ENCODE data around the gene TBL2.

DNA sequence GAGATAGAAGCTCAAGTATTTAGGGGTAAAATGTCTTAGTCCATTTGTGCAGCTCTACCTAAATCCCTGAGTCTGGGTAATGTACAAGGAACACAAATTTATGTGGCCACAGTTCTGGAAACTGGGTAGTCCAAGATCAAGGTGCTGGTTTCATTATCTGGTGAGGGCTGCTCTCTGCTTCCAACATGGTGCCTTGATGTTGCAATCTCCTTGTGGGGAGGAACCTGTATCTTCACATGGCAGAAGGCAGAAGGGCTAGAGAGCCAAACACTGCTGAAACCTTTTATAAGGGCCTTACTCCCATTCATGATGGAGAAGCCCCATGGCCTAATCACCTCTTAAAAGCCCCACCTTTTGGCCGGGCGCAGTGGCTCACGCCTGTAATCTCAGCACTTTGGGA is 47.6 kb downstream of the TBL2 start:
- TF ChIP-seq EP300 (IDR thresholded peaks at IDR 0.05) (no peak), POLR2AphosphoS5 (IDR thresholded peaks at IDR 0.05) (no peak)
- TF ChIP-seq, protein P1, sequence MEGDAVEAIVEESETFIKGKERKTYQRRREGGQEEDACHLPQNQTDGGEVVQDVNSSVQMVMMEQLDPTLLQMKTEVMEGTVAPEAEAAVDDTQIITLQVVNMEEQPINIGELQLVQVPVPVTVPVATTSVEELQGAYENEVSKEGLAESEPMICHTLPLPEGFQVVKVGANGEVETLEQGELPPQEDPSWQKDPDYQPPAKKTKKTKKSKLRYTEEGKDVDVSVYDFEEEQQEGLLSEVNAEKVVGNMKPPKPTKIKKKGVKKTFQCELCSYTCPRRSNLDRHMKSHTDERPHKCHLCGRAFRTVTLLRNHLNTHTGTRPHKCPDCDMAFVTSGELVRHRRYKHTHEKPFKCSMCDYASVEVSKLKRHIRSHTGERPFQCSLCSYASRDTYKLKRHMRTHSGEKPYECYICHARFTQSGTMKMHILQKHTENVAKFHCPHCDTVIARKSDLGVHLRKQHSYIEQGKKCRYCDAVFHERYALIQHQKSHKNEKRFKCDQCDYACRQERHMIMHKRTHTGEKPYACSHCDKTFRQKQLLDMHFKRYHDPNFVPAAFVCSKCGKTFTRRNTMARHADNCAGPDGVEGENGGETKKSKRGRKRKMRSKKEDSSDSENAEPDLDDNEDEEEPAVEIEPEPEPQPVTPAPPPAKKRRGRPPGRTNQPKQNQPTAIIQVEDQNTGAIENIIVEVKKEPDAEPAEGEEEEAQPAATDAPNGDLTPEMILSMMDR (IDR thresholded peaks at IDR 0.05): no peak
